Smooth muscle cell of the umbilical artery (primary cell): ENCODE measurements around the gene CCZ1B. TPM values are rescaled to one million over a fixed set of nuclear protein-coding genes. Genes with fewer than 3 reads are reported as not detected.

Source experiments
- total RNA-seq: library from RNA; depleted of rRNA; stranded (reverse); fragments of >200 nt; gene quantifications from 2 replicates; pipeline ENCODE4 v1.2.3, GENCODE V29; 2014

CCZ1B gene
- 46.8 and 62.4 TPM in 2 replicates for total RNA-seq

DNA sequence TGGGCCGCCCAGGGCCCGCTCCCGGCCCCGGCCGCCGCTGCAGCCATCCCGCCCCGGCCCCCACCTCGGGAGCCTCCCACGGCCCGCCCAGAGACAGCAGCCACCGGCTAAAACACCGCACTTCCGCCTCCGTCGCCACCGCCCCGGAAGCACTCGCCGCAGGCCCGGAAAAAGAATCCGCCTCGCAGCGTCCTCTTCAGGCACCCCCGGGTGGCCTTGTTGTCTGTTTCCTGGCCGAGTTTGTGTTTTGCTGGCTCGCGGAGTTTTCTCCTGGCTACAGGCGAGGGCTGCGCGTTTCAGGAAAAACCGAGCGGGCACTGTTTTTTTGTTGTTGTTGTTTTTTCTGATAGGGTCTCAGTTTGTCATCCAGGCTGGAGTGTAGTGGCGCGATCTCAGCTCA is at the start of gene CCZ1B:
Gene CCZ1B, minus strand, starts transcription at position 125 of the 400 bp plus-strand sequence. Its CDS starts 78 bp downstream, at position 47.

DNA sequence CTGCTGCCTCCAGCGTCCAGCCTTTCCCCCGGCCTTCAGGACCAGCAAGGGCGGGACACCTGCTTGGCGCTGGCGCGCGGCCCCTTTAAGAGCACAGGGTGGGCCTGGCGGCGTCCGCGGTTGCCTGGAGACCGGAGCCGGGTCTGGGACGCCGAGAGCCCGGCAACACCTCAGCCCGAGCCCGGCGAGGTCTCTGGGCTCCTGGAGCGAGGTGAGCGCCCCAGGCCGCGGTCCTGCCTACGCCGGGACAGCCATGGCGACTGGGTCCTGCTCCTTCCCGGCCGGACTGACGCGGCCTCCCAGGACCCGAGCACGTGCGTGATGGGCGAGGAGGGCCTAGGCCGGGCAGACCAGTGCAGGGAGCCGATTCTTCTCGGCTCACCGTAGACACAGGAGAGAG is 72.1 kb downstream of the CCZ1B start, which contains the start of gene RSPH10B2:
Gene RSPH10B2, plus strand, starts transcription at position 140 of the 400 bp plus-strand sequence. CDS start 3,575 bp downstream, outside the sequence.

Other genes starting within 250 kb of the CCZ1B start
- gene ZDHHC4, start 248.8 kb downstream of the CCZ1B start, total RNA-seq: 52.9 and 67.7 TPM in 2 replicates
- 8.9 and 9.8 TPM in 2 replicates for gene INTS15, start 236.3 kb downstream of the CCZ1B start, total RNA-seq
- 3.9 and 5.3 TPM in 2 replicates for gene ZNF853, start 210.7 kb downstream of the CCZ1B start, total RNA-seq
- 12.2 and 19.7 TPM in 2 replicates for gene ZNF316, start 189.0 kb downstream of the CCZ1B start, total RNA-seq
- 17.5 and 20.9 TPM in 2 replicates for gene ZNF12, start 119.3 kb downstream of the CCZ1B start, total RNA-seq
- gene RSPH10B2, start 72.2 kb downstream of the CCZ1B start, total RNA-seq: 0.05 TPM in 1 of 2 replicates, not detected in the other